ENCODE data around the gene ZNF627.
"Not testable (repeated sequence)": the region's sequence is repeated elsewhere in the genome, so short reads cannot be mapped to it uniquely, and the experiment has no call there.

Gene ZNF627

GRCh38 chr19:11622401-11622800 is 25.1 kb downstream of the ZNF627 start:
- DNase-seq: not testable (repeated sequence)

- peak; percentile 40 for DNase-seq
Measured at GRCh38 chr19:11624069-11624463, 26.8 kb downstream of the ZNF627 start.

GRCh38 chr19:11626252-11626651 is 29.0 kb downstream of the ZNF627 start:
- DNase-seq: no peak

- DNase-seq: no peak
Measured at GRCh38 chr19:11633223-11633622, 35.9 kb downstream of the ZNF627 start.

- not testable (repeated sequence) for DNase-seq
Measured at GRCh38 chr19:11634018-11634662, 36.9 kb downstream of the ZNF627 start.

GRCh38 chr19:11639245-11639601 is 41.9 kb downstream of the ZNF627 start:
- no peak for DNase-seq

- DNase-seq: peak; percentile 87
Measured at GRCh38 chr19:11639602-11640471, 42.6 kb downstream of the ZNF627 start.

GRCh38 chr19:11641244-11641643 is 44.0 kb downstream of the ZNF627 start:
- no peak for DNase-seq

GRCh38 chr19:11642902-11643301 is 45.6 kb downstream of the ZNF627 start:
- no peak for DNase-seq

GRCh38 chr19:11649941-11650340 is 52.7 kb downstream of the ZNF627 start:
- no peak for DNase-seq

- no peak for DNase-seq
Measured at GRCh38 chr19:11651062-11651461, 53.8 kb downstream of the ZNF627 start.

- no peak for DNase-seq
Measured at GRCh38 chr19:11652056-11652455, 54.8 kb downstream of the ZNF627 start.

GRCh38 chr19:11652492-11652891 is 55.2 kb downstream of the ZNF627 start:
- no peak for DNase-seq

- DNase-seq: no peak
Measured at GRCh38 chr19:11656535-11656934, 59.3 kb downstream of the ZNF627 start.

GRCh38 chr19:11657307-11657706 is 60.0 kb downstream of the ZNF627 start:
- DNase-seq: no peak

GRCh38 chr19:11658970-11659369 is 61.7 kb downstream of the ZNF627 start:
- DNase-seq: no peak

GRCh38 chr19:11659612-11660011 is 62.3 kb downstream of the ZNF627 start:
- no peak for DNase-seq

GRCh38 chr19:11662278-11662677 is 65.0 kb downstream of the ZNF627 start:
- DNase-seq: no peak

- no peak for DNase-seq
Measured at GRCh38 chr19:11663181-11663591, 65.9 kb downstream of the ZNF627 start.

All from right kidney (tissue), 1 donor.